OCI-LY7 (cell line): ENCODE measurements around the gene TIMMDC1.

Source experiments
- EZH2phosphoT487 ChIP-seq: fragments of 200-600 bp; sonication (generic); IDR thresholded peaks from 2 replicates; pipeline ENCODE4 v1.6.1; 2018; ENCODE audit warnings: low read depth, borderline replicate concordance, mild to moderate bottlenecking, mixed run types, antibody characterized with exemption, low read length, moderate library complexity, mixed read lengths
- TF ChIP-seq, protein P1 (sequence below): fragments of 200-600 bp; sonication (generic); conservative IDR thresholded peaks from 2 replicates; pipeline ENCODE4 v1.5.1; 2014; ENCODE audit warnings: mild to moderate bottlenecking, antibody characterized with exemption, low read length, moderate library complexity, mixed read lengths

- TF ChIP-seq, protein P1, sequence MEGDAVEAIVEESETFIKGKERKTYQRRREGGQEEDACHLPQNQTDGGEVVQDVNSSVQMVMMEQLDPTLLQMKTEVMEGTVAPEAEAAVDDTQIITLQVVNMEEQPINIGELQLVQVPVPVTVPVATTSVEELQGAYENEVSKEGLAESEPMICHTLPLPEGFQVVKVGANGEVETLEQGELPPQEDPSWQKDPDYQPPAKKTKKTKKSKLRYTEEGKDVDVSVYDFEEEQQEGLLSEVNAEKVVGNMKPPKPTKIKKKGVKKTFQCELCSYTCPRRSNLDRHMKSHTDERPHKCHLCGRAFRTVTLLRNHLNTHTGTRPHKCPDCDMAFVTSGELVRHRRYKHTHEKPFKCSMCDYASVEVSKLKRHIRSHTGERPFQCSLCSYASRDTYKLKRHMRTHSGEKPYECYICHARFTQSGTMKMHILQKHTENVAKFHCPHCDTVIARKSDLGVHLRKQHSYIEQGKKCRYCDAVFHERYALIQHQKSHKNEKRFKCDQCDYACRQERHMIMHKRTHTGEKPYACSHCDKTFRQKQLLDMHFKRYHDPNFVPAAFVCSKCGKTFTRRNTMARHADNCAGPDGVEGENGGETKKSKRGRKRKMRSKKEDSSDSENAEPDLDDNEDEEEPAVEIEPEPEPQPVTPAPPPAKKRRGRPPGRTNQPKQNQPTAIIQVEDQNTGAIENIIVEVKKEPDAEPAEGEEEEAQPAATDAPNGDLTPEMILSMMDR, result no peak
- no peak for TF ChIP-seq EZH2phosphoT487
Observed at GRCh38 chr3:119498186-119499011, at the start of gene TIMMDC1.
